ENCODE data around the gene TYMP.

GRCh38 chr22:50551160-50551752 is 21.4 kb upstream of the TYMP start:
- no peak for TF ChIP-seq CTCF (IDR thresholded peaks at IDR 0.05)
- no peak for TF ChIP-seq POLR2A (IDR thresholded peaks at IDR 0.05)
